GM19452 (cell line): ENCODE results near the gene DNAJC18.
"Not testable (repeated sequence)": the region's sequence is repeated elsewhere in the genome, so short reads cannot be mapped to it uniquely, and the experiment has no call there.

ENCODE experiments used
- ATAC-seq: cut with Tn5 transposase; IDR thresholded peaks from one replicate; pipeline ENCODE4 v1.9.1; 2021; ENCODE audit not compliant: unreplicated experiment

DNAJC18 gene

GRCh38 chr5:139439013-139439903 is at the start of gene DNAJC18:
TSS of gene DNAJC18 (minus strand) at chr5:139439525. CDS start at chr5:139439445, 80 bp downstream.
- peak; percentile 91 for ATAC-seq

- ATAC-seq, result no peak
Measured at GRCh38 chr5:139488260-139488659, 48.9 kb upstream of the DNAJC18 start.

GRCh38 chr5:139486201-139486600 is 46.9 kb upstream of the DNAJC18 start:
- no peak for ATAC-seq

- not testable (repeated sequence) for ATAC-seq
Measured at GRCh38 chr5:139482890-139483208, 43.5 kb upstream of the DNAJC18 start.

DNA sequence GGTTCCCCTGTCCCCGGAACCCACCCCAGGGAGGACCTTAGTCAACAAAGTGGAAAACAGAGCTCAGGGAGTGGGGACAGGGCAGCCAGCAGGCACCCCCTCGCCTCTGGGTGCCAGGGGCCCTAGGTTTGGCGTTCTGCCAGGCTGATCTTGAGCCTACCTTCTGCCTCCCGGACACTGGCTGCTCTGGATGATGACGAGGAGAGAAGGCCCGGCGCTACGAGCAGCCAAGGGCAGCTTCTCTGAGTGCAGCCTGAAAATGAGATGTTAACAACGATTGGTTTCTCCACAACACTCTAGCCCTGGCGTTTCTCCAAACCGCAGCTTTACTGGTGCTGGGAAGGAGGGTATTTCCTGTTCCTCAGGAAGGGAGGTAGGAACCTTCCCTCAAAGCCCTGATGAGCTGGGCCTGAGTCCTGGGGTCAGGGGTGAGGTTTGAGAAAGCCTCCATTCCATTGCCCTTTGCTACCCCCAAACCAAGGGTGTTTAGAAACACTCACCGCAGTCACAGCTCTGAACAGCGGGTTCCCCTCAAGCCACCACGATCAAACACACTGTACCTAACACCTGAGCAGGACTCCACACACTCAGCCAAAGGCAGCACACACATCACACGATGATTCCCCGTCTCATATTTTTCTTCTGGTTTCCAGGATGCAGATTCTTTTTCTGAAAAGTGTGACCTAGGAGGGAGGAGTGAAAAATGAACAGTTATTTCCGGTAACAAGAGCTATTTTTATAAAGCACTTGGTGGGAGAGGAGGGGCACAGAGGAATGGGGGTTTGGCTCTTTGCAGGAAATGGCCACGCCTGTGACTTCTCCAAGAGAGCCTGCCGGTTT is 42.9 kb upstream of the DNAJC18 start, which contains the start of gene STING1:
STING1 (minus strand) TSS at position 709 of the 840 bp plus-strand sequence. CDS start 1,054 bp downstream, outside the sequence.
- no peak for ATAC-seq

- no peak for ATAC-seq
Measured at GRCh38 chr5:139481580-139482049, 42.3 kb upstream of the DNAJC18 start.

- no peak for ATAC-seq
Measured at GRCh38 chr5:139481122-139481533, 41.8 kb upstream of the DNAJC18 start.

- ATAC-seq, result not testable (repeated sequence)
Measured at GRCh38 chr5:139479729-139480128, 40.4 kb upstream of the DNAJC18 start.

DNA sequence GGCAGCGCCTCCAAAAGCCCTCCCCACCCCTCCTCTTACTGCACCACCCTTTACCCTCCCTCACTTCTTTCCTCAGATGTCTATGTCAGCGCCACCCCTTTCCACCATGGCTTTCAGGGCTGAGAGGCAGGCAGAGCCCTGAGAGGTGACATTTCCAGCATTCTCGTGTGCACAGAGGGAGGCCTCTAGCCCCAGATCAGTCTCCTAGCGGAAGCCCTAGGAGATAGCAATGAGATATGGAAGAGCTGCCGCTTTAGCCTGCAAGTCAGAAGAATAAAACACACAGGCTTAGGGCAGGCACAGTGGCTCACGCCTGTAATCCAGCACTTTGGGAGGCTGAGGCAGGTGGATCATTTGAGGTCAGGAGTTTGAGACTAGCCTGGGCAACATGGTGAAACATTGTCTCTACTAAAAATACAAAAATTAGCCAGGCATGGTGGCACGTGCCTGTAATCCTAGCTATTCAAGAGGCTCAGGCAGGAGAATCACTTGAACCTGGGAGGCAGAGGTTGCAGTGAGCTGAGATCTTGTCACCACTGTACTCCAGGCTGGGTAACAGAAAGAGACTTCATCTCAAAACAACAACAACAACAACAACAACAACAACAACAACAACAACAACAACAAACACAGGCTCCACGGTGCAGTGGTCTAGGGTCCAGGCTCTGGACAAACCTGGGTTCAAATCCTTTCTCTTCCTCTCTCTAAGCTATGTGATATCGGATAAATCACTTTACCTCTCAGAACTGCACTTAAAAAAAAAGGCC is 39.5 kb upstream of the DNAJC18 start:
- ATAC-seq, result not testable (repeated sequence)

DNA sequence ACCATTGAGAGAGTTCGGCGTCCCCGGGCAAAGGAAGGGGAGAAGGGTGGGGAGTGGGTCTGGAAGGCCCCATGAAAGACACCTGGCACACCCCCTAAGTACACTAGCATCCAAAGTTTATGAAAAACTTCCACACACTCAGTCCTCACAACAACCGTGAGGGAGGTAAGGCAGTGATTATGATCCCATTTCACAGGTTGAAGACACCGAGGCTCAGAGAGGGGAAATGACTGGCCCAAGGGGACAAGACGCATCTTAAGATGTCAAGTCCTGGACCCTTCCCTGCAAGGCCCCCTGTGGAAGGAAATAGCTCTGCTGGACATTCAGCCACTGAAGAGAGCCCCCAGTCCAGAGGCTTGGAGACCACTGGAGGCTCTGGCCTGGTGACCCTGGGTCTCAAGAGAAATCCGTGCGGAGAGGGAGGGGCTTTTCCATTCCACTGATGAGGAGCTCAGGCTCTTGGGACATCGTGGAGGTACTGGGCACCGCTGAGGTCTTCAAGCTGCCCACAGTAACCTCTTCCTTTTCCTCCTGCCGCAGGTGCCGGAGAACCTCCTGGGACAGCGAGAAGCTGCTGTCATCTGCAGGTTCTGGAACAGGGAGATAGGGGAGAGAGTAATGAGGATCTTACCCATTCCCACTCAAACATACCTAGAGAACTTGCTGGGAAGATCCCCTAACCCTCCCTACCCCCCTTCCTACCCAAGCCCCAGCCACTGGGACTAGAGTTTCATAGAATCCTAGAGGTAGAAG is 36.7 kb upstream of the DNAJC18 start:
- ATAC-seq, result no peak

DNA sequence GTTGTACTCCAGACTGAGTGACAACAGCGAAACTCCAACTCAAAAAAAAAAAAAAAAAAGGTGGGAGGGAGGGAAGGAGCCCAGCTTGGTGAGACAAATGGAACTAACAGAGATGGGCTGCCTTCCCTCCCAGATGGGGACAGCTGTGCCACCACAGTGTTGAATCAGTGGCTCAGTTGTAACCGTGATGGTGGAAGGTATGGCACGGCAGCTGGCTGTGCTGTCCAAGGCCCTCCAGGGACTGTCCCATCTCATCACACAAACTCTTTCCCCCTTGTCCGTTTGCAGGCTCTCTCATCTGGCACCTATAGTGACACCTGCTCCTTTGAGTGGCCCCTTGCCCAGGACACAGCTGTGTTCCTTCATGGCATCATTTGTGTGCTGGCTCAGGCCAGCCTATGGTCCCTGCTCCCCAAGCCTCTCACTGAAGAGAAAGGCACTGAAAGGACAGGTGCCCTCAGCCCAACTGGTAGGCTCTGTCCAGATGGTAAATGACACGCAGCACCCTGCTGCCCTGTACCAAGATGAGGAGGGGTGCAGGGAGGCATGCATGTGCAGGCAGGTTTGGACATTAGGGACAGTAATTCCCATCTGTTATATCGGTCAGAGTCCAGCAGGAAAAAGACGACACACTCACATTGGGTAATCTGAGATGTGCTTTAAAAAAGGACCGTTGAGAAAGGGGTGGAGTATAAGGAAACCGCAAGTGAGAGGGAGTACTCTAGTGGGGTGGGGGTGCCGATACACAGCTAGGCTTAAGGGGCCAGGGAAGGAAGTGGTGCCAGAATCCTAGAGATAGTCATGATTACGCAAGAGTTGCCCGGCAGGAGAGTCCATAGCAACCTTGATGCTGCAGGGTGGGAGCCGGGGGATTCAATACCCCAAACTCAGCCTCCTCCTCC is 35.8 kb upstream of the DNAJC18 start:
- no peak for ATAC-seq

DNA sequence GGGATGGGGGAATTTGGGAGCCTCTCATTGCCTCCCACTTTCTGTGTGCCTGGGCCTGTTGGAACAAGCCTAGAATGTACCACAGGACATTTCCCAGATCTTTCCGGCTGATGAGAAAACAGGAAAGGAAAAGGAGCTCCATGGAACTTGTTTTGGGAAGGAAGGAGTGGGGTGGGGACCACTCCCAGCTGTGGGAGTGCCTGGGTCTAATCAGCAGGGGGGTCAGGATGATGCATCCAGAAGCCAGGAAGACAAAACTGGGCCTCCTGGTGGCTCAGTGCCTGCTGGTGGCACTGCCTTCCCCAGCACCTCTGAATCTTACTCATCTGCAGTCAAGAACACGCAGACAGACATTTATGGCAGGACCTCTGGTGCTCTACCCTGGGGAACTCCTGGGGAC is 34.2 kb upstream of the DNAJC18 start:
- ATAC-seq, result no peak

GRCh38 chr5:139473105-139473504 is 33.8 kb upstream of the DNAJC18 start:
- ATAC-seq, result no peak

DNA sequence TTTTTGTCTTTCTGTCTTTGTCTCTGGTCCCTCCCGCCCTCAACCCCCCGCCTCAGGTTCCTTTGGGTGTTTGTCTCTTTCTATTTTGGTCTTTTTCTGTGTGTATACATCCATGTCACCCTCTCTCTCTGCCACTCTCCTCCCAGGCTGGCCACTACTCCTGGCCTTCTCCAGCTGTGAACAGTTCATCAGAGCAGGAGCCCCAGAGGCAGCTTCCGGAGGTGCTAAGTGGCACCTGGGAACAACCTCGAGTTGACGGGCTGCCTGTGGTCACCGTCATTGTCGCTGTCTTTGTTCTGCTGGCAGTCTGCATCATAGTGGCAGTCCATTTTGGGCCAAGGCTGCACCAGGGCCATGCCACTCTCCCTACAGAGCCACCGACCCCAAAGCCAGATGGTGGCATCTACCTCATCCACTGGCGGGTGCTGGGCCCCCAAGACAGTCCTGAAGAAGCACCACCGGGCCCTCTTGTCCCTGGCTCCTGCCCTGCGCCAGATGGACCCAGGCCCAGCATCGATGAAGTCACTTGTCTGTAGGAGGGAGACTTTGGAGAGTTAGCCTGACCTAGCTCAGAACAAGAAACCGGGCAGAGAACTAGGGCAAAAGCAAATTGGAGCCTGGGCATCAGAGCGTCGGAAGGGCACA is 33.2 kb upstream of the DNAJC18 start:
- ATAC-seq, result no peak

- no peak for ATAC-seq
Measured at GRCh38 chr5:139470821-139471300, 31.5 kb upstream of the DNAJC18 start, which contains the start of gene SMIM33. TSS of gene SMIM33 (plus strand) at chr5:139471004. CDS start at chr5:139471122, 118 bp downstream.

GRCh38 chr5:139468421-139468931 is 29.2 kb upstream of the DNAJC18 start:
- no peak for ATAC-seq

- ATAC-seq, result no peak
Measured at GRCh38 chr5:139462586-139463276, 23.4 kb upstream of the DNAJC18 start, which contains the start of gene ECSCR. TSS of gene ECSCR (minus strand) at chr5:139462743. CDS start at chr5:139462670, 73 bp downstream.
